Thymus (tissue), 11 donors: ENCODE measurements around the gene PRKAG2. TPM values are rescaled to one million over a fixed set of nuclear protein-coding genes. Genes with fewer than 3 reads are reported as not detected.

Experiments
- DNase-seq, 9 donors: peaks; one replicate each; pipeline ENCODE4 v3.0.0-alpha.2; 2013; ENCODE audit warnings: low spot score in 9 of 9, low read depth in 6 of 9, missing footprints in 1 of 9
- H3K27ac ChIP-seq, 2 donors: one replicate each; pipeline ENCODE4 v1.5.1; 2013; ENCODE audit warnings: control low read depth in 1 of 2, low read depth in 1 of 2, low read length in 1 of 2, mild to moderate bottlenecking in 1 of 2, moderate library complexity in 1 of 2
- H3K27me3 ChIP-seq, 2 donors: one replicate each; pipeline ENCODE4 v1.5.1; 2013; ENCODE audit warnings: low read length in 1 of 2; ENCODE audit not compliant: control insufficient read depth in 2 of 2, insufficient read depth in 1 of 2
- H3K36me3 ChIP-seq, 2 donors: one replicate each; pipeline ENCODE4 v1.5.1; 2013; ENCODE audit warnings: low read length in 1 of 2, mild to moderate bottlenecking in 1 of 2, moderate library complexity in 1 of 2; ENCODE audit not compliant: control insufficient read depth in 2 of 2, insufficient read depth in 2 of 2
- H3K4me1 ChIP-seq, 2 donors: one replicate each; pipeline ENCODE4 v1.5.1; 2013; ENCODE audit warnings: low read length in 2 of 2; ENCODE audit not compliant: control insufficient read depth in 2 of 2, insufficient read depth in 2 of 2
- H3K4me3 ChIP-seq, 2 donors: one replicate each; pipeline ENCODE4 v1.5.1; 2013; ENCODE audit warnings: low read length in 2 of 2, control low read depth in 1 of 2, mild to moderate bottlenecking in 1 of 2
- H3K9me3 ChIP-seq, 2 donors: one replicate each; pipeline ENCODE4 v1.5.1; 2013; ENCODE audit warnings: low read length in 1 of 2, mild to moderate bottlenecking in 1 of 2; ENCODE audit not compliant: control insufficient read depth in 2 of 2, insufficient read depth in 1 of 2
- WGBS: extraction: QIAGEN DNeasy Blood & Tissue Kit; methylation state at CpG from one replicate; pipeline ENCODE4 v1.1.7; 2013; 5-methylcytosine and 5-hydroxymethylcytosine counted together
- polyA plus RNA-seq: library from polyadenylated mRNA; stranded (reverse); fragments of 200-250 nt; gene quantifications from one replicate; pipeline ENCODE4 v1.2.3, GENCODE V29; 2013
- total RNA-seq: library from RNA; stranded (reverse); fragments of 120-200 nt; gene quantifications from one replicate; pipeline ENCODE4 v1.2.4, GENCODE V29; 2013
- donor health status: healthy.

The PRKAG2 gene
- total and polyA plus RNA-seq, 2 donors: 5.1 to 33.7 TPM

GRCh38 chr7:151763420-151763984 lies 113.4 kb downstream of the PRKAG2 start:
- H3K4me3 ChIP-seq: no peak overlapping the region
- WGBS: 98% methylated on average over 13 of the region's 13 CpGs

DNA sequence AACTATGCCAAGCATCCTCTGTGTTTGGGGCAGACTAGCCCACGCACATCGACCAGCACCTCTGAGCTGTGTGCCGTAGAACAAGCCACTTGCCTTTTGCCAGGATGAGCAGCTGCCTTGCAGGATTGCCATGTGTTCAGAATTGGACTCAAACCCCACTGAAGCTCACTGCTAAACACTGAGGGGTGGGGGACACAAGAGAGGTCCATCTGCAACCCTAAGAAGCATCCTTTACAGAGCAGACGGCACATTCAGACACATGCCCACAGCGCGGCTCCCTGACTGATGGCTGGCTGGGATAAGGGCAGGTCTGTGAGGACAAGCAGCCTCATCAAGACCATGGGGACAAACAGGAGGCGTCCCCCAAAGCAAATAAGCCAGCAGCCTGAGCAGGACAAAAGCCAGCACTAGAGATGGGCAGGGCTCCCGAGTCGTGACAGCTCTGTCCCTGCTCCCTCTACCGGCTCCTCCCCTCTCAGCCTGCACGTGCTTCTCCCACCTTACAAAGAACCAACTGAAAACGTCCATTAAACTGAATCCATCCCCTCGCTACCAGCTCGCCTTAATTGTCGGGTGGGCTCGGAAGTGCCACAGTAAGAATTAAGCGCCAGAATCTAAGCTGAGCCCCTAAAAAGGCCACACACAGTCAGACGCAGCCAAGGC lies 114.2 kb downstream of the PRKAG2 start:
- no peak for DNase-seq
- Histone ChIP-seq H3K36me3 (no peaks in the 10 kb centered on the region), H3K27ac (no peak overlapping the region), H3K9me3 (peaks cover 0 to 9% of the 10 kb centered on the region in 2 donors), H3K4me3 (no peak overlapping the region), H3K27me3 (no peaks in the 10 kb centered on the region), H3K4me1 (peaks cover 0 to 2% of the 10 kb centered on the region in 2 donors)
- 97% methylated on average over 18 of the region's 18 CpGs for WGBS

More at GRCh38 chr7:151763420-151763984, 113.4 kb downstream of the PRKAG2 start:
- no peak for DNase-seq
- Histone ChIP-seq H3K36me3 (no peaks in the 10 kb centered on the region), H3K27ac (no peak overlapping the region), H3K27me3 (no peaks in the 10 kb centered on the region), H3K9me3 (peaks cover 0 to 9% of the 10 kb centered on the region in 2 donors), H3K4me1 (peaks cover 5 to 9% of the 10 kb centered on the region in 2 donors)

DNA sequence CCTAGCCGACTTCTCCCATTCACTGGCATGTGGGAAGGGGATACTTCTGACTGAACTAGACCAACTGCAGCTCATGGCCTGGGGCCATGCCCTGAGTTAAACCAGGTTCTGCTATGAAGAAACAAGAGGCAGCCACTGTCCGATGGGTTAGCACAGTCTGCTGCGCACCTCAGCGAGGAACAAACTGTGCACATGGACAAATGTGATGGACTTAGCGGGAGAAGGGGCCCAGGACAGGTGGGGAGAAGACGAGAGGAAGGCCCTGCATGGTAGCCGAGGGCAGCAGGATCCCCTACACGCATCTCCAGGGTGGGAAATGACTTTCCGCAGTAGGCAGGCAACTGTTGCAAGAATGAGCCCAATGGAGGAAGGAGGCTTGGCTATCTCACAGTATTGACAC lies 115.0 kb downstream of the PRKAG2 start:
- peaks cover 0 to 7% of the 10 kb centered on the region in 2 donors for H3K9me3 ChIP-seq
- H3K27me3 ChIP-seq: no peaks in the 10 kb centered on the region
- no peaks in the 10 kb centered on the region for H3K36me3 ChIP-seq
- WGBS: 96% methylated on average over 9 of the region's 9 CpGs
- no peak for DNase-seq
- no peaks in the 10 kb centered on the region for H3K4me1 ChIP-seq
- H3K4me3 ChIP-seq: no peak overlapping the region
- H3K27ac ChIP-seq: no peak overlapping the region

DNA sequence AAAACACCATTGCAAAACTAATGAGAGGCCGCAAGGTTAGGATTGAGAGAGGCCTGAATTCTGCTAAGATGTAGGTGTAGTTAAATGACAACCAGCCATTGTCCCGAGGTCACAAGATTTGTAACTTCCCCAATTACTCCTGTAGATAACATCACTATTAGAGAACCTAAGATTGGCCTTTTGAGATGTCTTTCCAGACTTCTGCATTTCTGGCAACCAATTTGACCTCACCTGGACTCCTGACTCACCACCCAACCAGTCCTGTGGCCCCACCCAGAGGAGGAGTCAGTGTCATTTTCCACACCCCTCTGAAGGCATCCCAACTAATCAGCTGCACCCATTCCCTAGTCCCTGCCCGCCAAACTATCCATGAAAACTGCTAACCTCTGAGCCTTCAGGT lies 115.7 kb downstream of the PRKAG2 start:
- H3K27me3 ChIP-seq: no peaks in the 10 kb centered on the region
- no peak for DNase-seq
- no peak overlapping the region for H3K4me3 ChIP-seq
- H3K9me3 ChIP-seq: peaks cover 0 to 6% of the 10 kb centered on the region in 2 donors
- 77% methylated on average over 3 of the region's 3 CpGs for WGBS
- no peak overlapping the region for H3K27ac ChIP-seq
- H3K4me1 ChIP-seq: peaks cover 1 to 3% of the 10 kb centered on the region in 2 donors
- H3K36me3 ChIP-seq: no peaks in the 10 kb centered on the region

- Histone ChIP-seq H3K4me1 (peaks cover 3 to 10% of the 10 kb centered on the region in 2 donors), H3K27ac (no peak overlapping the region), H3K27me3 (no peaks in the 10 kb centered on the region), H3K4me3 (no peak overlapping the region), H3K9me3 (peaks cover 0 to 2% of the 10 kb centered on the region in 2 donors), H3K36me3 (no peaks in the 10 kb centered on the region)
- peak in 7 of 9 donors; percentile 34 to 71 (median 54) for DNase-seq
- WGBS: 56% methylated on average over 9 of the region's 9 CpGs
Measured at GRCh38 chr7:151759591-151760042, 117.3 kb downstream of the PRKAG2 start.

GRCh38 chr7:151758622-151759540 lies 118.0 kb downstream of the PRKAG2 start:
- H3K36me3 ChIP-seq: no peaks in the 10 kb centered on the region
- H3K27me3 ChIP-seq: no peaks in the 10 kb centered on the region
- H3K9me3 ChIP-seq: no peaks in the 10 kb centered on the region
- H3K4me1 ChIP-seq: peaks cover 3 to 10% of the 10 kb centered on the region in 2 donors
- H3K4me3 ChIP-seq: no peak overlapping the region
- 93% methylated on average over 18 of the region's 18 CpGs for WGBS
- DNase-seq: no peak
- H3K27ac ChIP-seq: no peak overlapping the region

DNA sequence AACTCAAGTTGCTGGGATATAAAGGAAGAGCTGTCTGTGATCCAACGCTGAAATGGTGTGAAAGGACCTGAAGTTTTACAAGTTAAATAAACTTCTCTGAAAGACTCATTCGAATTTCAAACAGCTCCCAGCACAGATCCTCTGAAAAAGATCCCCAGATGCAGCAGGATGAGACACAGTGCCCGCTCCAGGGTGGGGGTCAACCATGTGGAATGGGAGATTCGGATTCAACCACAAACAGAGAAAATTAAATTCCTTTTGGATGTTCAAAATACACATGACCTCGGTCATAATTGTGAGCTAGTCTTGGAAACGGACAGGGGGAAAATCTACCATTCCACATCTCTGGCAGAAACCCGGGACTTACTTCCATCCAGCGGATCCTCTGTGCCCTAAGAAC lies 119.6 kb downstream of the PRKAG2 start:
- peaks cover 3 to 10% of the 10 kb centered on the region in 2 donors for H3K4me1 ChIP-seq
- H3K9me3 ChIP-seq: no peaks in the 10 kb centered on the region
- no peaks in the 10 kb centered on the region for H3K27me3 ChIP-seq

DNA sequence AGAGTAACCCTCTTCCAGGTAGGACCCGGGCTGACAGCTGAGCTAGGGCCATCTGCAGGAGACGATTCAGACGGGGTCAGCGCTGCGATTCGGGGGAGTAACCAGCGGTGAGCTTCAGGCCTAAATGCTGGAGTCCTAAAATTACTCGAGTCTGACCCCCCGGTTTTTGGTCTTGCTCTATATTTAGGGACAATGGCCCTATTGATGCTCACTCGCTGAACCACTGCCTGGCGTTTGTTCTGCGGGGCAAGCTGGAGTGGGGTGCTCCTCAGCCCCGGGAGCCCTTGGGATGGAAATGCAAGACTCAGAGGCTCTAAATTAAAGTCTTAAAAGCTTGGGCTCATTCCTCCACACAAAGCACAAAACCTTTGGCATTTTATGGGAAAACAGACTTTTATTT lies 120.0 kb downstream of the PRKAG2 start:
- Histone ChIP-seq H3K27me3 (no peaks in the 10 kb centered on the region), H3K36me3 (no peaks in the 10 kb centered on the region), H3K4me3 (no peak overlapping the region), H3K4me1 (peaks cover 3 to 10% of the 10 kb centered on the region in 2 donors), H3K27ac (no peak overlapping the region), H3K9me3 (no peaks in the 10 kb centered on the region)
- DNase-seq: no peak
- whole genome bisulfite sequencing: 96% methylated on average over 13 of the region's 13 CpGs

More for the DNA sequence above, 119.6 kb downstream of the PRKAG2 start:
- 95% methylated on average over 8 of the region's 8 CpGs for WGBS
- no peak for DNase-seq
- Histone ChIP-seq H3K4me3 (no peak overlapping the region), H3K27ac (no peak overlapping the region), H3K36me3 (no peaks in the 10 kb centered on the region)
